Measurements from ENCODE around the gene ANO4. TPM values are rescaled to one million over a fixed set of nuclear protein-coding genes. Genes with fewer than 3 reads are reported as not detected.

ANO4 gene
- total and polyA plus RNA-seq, 2 of the 8 experiments (the other 6 are each of a cell fraction or from before 2014, with no cell fraction given): 1.1 to 3.4 TPM

DNA sequence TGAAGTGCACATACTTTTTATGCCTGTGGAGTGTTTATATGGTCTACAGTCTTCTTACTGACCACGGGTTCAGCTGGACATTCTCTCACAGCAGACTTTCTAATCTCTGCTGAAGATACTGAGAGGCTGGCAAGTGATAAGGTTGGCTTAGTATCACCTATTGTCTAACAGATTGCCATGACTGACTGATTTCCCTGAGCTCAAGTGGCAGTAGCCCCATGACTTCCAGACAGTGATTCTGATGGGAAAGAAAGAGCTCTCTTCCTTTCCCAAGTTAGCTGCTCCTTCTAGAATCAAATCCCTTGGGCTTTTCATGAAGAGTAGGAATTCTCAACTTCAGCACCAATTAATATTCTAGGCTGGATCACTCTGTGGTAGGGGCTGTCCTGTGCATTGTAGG lies 141.4 kb downstream of the ANO4 start:
- Histone ChIP-seq H3K9me3 (ENCODE audit: insufficient read depth in 2 of 2, low read depth in 1 of 2, low read length in 1 of 2) (no peaks in the 10 kb centered on the region), H3K4me3 (ENCODE audit: extremely low read depth in 1 of 4, insufficient read depth in 2 of 4, low read depth in 3 of 4, low read length in 4 of 4) (no peak overlapping the region), H3K4me1 (replicated peaks in 1 of 4; ENCODE audit: control insufficient read depth in 3 of 4, insufficient read depth in 4 of 4, low read length in 3 of 4) (no peaks in the 10 kb centered on the region; a peak in 1 of 7 replicates), H3K27me3 (replicated peaks in 1 of 4; ENCODE audit: control insufficient read depth in 3 of 4, extremely low read depth in 1 of 4, insufficient read depth in 3 of 4, low read length in 3 of 4) (no peaks in the 10 kb centered on the region), H3K23me2 (ENCODE audit: low read depth, low read length) (no peaks in the 10 kb centered on the region), H3K27ac (ENCODE audit: low read depth, low read length) (no peak overlapping the region), H3K56ac (replicated peaks; ENCODE audit: insufficient read length, low read depth, low read length) (no peak overlapping the region), H4K8ac (ENCODE audit: extremely low read depth, insufficient read depth, low read length) (no peak overlapping the region), H4K91ac (replicated peaks; ENCODE audit: insufficient read length, low read length) (no peak overlapping the region), H3K23ac (ENCODE audit: insufficient read length) (no peak overlapping the region), H3K79me2 (ENCODE audit: control insufficient read depth in 1 of 2, insufficient read depth in 2 of 2, low read length in 2 of 2) (no peaks in the 10 kb centered on the region), H4K5ac (ENCODE audit: insufficient read length, low read depth, low read length) (no peak overlapping the region), H2BK5ac (ENCODE audit: low read depth, low read length) (no peak overlapping the region), H3K18ac (ENCODE audit: extremely low read depth, low read length) (no peak overlapping the region), H4K20me1 (replicated peaks in 1 of 2; ENCODE audit: control insufficient read depth in 1 of 2, insufficient read depth in 2 of 2, low read length in 2 of 2) (no peaks in the 10 kb centered on the region), H2BK120ac (replicated peaks; ENCODE audit: low read depth, low read length) (no peak overlapping the region), H3K4ac (replicated peaks; ENCODE audit: insufficient read length, low read depth, low read length) (no peak overlapping the region), H3K36me3 (ENCODE audit: control insufficient read depth in 2 of 4, insufficient read depth in 4 of 4, low read length in 3 of 4) (no peaks in the 10 kb centered on the region), H2BK12ac (ENCODE audit: low read depth, low read length) (no peak overlapping the region), H2AFZ (ENCODE audit: low read length) (no peak overlapping the region), H2BK15ac (ENCODE audit: low read length) (no peak overlapping the region), H3K14ac (ENCODE audit: insufficient read length) (no peak overlapping the region), H3K4me2 (ENCODE audit: insufficient read depth in 1 of 2, low read depth in 2 of 2, low read length in 2 of 2) (no peak overlapping the region), H3K79me1 (ENCODE audit: low read depth, low read length) (no peaks in the 10 kb centered on the region), H2AK5ac (ENCODE audit: low read depth, low read length) (no peak overlapping the region), H3K9ac (replicated peaks in 1 of 4; ENCODE audit: extremely low read depth in 1 of 4, low read depth in 3 of 4, low read length in 3 of 4) (no peak overlapping the region), H2BK20ac (ENCODE audit: low read length) (no peak overlapping the region)
- CTCF ChIA-PET (ENCODE audit: partially characterized antibody): interaction anchor here (0.5 to 1.2 kb wide), 2 partner anchors 10 to 170 kb away, joined by 3 to 9 read pairs; no protein-coding TSS in a partner anchor
- WGBS, 2 experiments (ENCODE audit: extremely low coverage in 1 of 2, insufficient coverage in 1 of 2, insufficient read length in 1 of 2, insufficient replicate concordance in 2 of 2, low coverage in 1 of 2, low lambda C conversion rate in 2 of 2, missing lambda C conversion rate in 1 of 2): 91% methylated on average over 1 of the region's 1 CpG; no CpG with 5 or more reads in 1 of the 2 experiments
- FAIRE-seq (no peak), DNase-seq (ENCODE audit: low read depth in 1 of 2, low spot score in 2 of 2) (no peak)
- POLR2A ChIA-PET (ENCODE audit: partially characterized antibody): no interaction called here
- TF ChIP-seq MAX (IDR thresholded peaks at IDR 0.05): no peak
- TF ChIP-seq CBX8 (IDR thresholded peaks at IDR 0.05; ENCODE audit: borderline replicate concordance, low read depth, low read length): no peak
- TF ChIP-seq CREB1 (IDR thresholded peaks at IDR 0.05): no peak
- no peak for TF ChIP-seq NANOG (IDR thresholded peaks at IDR 0.05; ENCODE audit: insufficient read depth, low read depth, low read length, poor library complexity, severe bottlenecking)
- no peak for TF ChIP-seq CHD1 (IDR thresholded peaks at IDR 0.05; ENCODE audit: low read depth, low read length)
- TF ChIP-seq, protein P1, sequence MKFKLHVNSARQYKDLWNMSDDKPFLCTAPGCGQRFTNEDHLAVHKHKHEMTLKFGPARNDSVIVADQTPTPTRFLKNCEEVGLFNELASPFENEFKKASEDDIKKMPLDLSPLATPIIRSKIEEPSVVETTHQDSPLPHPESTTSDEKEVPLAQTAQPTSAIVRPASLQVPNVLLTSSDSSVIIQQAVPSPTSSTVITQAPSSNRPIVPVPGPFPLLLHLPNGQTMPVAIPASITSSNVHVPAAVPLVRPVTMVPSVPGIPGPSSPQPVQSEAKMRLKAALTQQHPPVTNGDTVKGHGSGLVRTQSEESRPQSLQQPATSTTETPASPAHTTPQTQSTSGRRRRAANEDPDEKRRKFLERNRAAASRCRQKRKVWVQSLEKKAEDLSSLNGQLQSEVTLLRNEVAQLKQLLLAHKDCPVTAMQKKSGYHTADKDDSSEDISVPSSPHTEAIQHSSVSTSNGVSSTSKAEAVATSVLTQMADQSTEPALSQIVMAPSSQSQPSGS (IDR thresholded peaks at IDR 0.05; ENCODE audit: low read length): no peak
- no peak for TF ChIP-seq SP4 (IDR thresholded peaks at IDR 0.05; ENCODE audit: low read length)
- no peak for TF ChIP-seq EGR1 (IDR thresholded peaks at IDR 0.05; ENCODE audit: borderline replicate concordance, low read depth, low read length)
- no peak for TF ChIP-seq CEBPB (IDR thresholded peaks at IDR 0.05; ENCODE audit: low read depth, low read length)
- TF ChIP-seq HDAC2 (IDR thresholded peaks at IDR 0.05; ENCODE audit: borderline replicate concordance in 1 of 2, low read depth in 2 of 2, low read length in 2 of 2): no peak
- no peak for TF ChIP-seq EP300 (IDR thresholded peaks at IDR 0.05; ENCODE audit: borderline replicate concordance in 1 of 2, low read depth in 2 of 2, low read length in 2 of 2)
- TF ChIP-seq CBX5 (IDR thresholded peaks at IDR 0.05; ENCODE audit: low read depth, low read length): no peak
